Left ventricle myocardium inferior (tissue), 1 donor: ENCODE data around the gene SIRT1. TPM values are rescaled to one million over a fixed set of nuclear protein-coding genes. Genes with fewer than 3 reads are reported as not detected.
"Not testable (repeated sequence)": the region's sequence is repeated elsewhere in the genome, so short reads cannot be mapped to it uniquely, and the experiment has no call there.

Experiments used
- DNase-seq: peaks from one replicate; pipeline ENCODE4 v3.0.0-alpha.2; 2020
- H3K27ac ChIP-seq: fragments of 200-600 bp; replicated peaks from 2 replicates; pipeline ENCODE4 v1.8.0; 2021
- H3K27me3 ChIP-seq: fragments of 200-600 bp; 2 replicates; pipeline ENCODE4 v1.8.0; 2021; ENCODE audit warnings: low read depth
- H3K36me3 ChIP-seq: fragments of 200-600 bp; 2 replicates; pipeline ENCODE4 v1.8.0; 2021
- H3K4me1 ChIP-seq: fragments of 200-600 bp; 2 replicates; pipeline ENCODE4 v1.8.0; 2021
- H3K4me3 ChIP-seq: fragments of 200-600 bp; 2 replicates; pipeline ENCODE4 v1.8.0; 2021; ENCODE audit warnings: mild to moderate bottlenecking, moderate library complexity
- H3K9me3 ChIP-seq: fragments of 200-600 bp; replicated peaks from 2 replicates; pipeline ENCODE4 v1.8.0; 2021
- intact Hi-C: fragments of 100-400 bp; cut with micrococcal nuclease; formaldehyde crosslinking; loops from one replicate; pipeline ENCODE4 v1.11.0; 2022
- total RNA-seq: library from RNA; stranded (reverse); fragmentation: NEBNext Ultra II Directional; extraction: Animal tissue kit (Norgen Biotek cat#: 25700); gene quantifications from one replicate; pipeline ENCODE4 v1.2.1, GENCODE V29; 2021
- TF ChIP-seq, protein P1 (sequence below): fragments of 200-600 bp; IDR thresholded peaks from 2 replicates; pipeline ENCODE4 v1.8.0; 2021; ENCODE audit warnings: antibody characterized with exemption, mild to moderate bottlenecking, borderline replicate concordance
- donor health status: DM: no; HTN: yes; CAD: no; lungs with severe emphysema.

The SIRT1 gene
- total RNA-seq, 1 donor from 2014 or later: 10.6 TPM

DNA sequence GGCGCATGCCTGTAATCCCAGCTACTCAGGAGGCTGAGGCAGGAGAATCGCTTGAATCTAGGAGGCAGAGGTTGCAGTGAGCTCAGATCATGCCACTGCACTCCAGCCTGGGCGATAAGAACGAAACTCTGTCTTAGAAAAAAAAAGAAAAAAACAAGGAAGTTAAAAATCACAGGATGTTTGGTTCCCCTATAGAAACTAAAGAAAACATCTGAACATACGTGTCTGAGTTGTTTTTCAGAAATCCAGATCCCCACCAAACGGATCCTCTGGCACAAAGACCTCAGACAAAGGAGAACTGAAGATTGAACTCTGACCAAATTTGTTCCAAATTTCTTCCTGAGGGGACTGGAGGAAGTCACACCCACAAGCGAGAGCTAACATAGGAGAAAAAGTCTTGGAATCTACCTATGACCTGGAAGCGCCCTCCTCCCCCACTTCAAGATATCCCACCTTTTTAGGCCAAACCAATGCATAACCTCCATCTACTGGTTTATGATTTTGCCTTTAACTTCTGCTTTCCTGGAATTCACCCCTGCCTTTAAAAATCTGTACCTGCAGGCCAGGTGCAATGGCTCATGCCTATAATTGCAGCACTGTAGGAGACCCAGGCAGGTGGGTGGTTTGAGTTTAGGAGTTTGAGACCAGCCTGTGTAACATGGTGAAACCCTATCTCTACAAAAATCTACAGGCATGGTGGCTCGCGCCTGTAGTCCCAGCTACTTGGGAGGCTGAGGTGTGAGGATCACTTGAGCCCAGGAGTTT, 19.7 kb upstream of the SIRT1 start:
- Histone ChIP-seq H3K27ac (no peak overlapping the region), H3K4me1 (no peaks in the 10 kb centered on the region), H3K36me3 (no peaks in the 10 kb centered on the region), H3K9me3 (no peaks in the 10 kb centered on the region), H3K27me3 (no peaks in the 10 kb centered on the region), H3K4me3 (no peak overlapping the region)
- intact Hi-C loops: no loop called here
- TF ChIP-seq, protein P1, sequence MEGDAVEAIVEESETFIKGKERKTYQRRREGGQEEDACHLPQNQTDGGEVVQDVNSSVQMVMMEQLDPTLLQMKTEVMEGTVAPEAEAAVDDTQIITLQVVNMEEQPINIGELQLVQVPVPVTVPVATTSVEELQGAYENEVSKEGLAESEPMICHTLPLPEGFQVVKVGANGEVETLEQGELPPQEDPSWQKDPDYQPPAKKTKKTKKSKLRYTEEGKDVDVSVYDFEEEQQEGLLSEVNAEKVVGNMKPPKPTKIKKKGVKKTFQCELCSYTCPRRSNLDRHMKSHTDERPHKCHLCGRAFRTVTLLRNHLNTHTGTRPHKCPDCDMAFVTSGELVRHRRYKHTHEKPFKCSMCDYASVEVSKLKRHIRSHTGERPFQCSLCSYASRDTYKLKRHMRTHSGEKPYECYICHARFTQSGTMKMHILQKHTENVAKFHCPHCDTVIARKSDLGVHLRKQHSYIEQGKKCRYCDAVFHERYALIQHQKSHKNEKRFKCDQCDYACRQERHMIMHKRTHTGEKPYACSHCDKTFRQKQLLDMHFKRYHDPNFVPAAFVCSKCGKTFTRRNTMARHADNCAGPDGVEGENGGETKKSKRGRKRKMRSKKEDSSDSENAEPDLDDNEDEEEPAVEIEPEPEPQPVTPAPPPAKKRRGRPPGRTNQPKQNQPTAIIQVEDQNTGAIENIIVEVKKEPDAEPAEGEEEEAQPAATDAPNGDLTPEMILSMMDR: no peak
- no peak for DNase-seq

DNA sequence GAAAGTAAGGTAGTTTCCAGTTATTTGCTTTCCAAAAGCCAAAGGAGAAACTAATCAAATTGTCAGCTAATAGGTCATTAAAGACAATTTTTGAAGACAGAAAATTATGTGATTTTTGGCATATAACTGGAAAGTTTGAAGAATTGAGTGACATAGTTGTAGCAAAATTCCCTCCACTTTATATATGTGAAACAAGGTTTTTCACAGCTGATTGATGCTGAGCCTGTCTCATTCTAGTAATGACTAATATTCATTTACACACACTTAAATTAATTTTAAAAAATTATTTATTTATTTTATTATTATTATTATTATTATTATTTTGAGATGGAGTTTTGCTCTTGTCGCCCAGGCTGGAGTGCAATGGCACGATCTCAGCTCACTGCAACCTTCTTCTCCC, 16.3 kb upstream of the SIRT1 start:
- TF ChIP-seq, protein P1: no peak
- no peak for DNase-seq
- no peaks in the 10 kb centered on the region for H3K9me3 ChIP-seq
- no peaks in the 10 kb centered on the region for H3K27me3 ChIP-seq
- no peaks in the 10 kb centered on the region for H3K36me3 ChIP-seq
- H3K4me1 ChIP-seq: no peaks in the 10 kb centered on the region
- intact Hi-C loops: no loop called here
- no peak overlapping the region for H3K27ac ChIP-seq
- no peak overlapping the region for H3K4me3 ChIP-seq

DNA sequence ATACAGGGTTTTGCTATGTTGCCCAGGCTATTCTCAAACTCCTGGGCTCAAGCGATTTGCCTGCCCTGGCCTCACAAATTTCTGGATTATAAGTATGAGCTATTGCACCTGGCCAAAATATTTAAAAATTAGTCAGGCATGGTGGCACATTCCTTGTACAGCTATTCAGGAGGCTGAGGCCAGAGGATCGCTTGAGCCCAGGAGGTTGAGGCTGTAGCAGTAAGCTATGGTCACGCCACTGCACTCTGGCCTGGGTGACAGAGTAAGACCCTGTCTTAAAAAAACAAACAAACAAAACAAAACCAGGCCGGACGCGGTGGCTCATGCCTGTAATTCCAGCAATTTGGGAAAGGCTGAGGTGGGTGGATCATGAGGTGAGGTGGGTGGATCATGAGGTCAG, 14.5 kb upstream of the SIRT1 start:
- TF ChIP-seq, protein P1: no peak
- no peak overlapping the region for H3K27ac ChIP-seq
- H3K4me3 ChIP-seq: no peak overlapping the region
- no peaks in the 10 kb centered on the region for H3K27me3 ChIP-seq
- no peaks in the 10 kb centered on the region for H3K9me3 ChIP-seq
- DNase-seq: no peak
- no peaks in the 10 kb centered on the region for H3K4me1 ChIP-seq
- H3K36me3 ChIP-seq: no peaks in the 10 kb centered on the region
- intact Hi-C loops: no loop called here

DNA sequence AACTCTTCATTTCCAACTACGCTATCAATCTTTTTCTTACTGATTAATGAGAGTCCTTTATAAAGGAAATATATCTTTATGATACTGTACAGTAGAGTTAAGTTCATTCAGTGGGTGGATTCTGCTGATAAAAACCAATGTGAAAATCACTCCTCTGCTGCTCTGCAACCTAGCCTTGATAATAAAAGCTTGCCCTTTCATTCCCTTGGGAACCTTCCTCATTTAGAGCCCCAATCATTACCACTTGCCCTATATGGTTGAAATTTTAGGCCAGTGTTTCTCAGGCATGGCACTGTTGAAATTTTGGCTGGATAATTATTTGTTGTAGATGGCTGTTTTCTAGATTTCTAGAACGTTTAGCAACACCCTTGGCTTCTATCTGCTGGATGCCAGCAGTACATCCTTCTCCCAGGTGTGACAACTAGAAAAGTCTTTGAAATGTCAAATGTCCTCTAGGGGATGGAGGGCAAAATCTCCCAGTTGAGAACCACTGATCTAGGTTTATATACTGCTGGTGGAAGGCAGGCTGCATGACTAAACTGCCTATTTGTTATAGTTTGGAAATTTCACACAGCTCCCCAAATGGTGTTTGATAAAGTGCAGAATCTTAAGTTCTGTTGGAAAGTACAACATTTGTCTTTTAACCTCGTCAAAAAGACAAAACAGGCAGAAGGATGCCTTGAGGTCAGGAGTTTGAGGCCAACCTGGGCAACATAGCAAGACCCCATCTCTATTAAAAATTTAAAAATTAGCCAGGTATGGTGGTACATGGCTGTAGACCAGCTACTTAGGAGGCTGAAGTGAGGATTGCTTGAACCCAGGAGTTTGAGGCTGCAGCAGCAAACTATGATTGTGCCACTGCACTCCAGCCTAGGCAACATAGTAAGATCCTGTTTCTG, 8.9 kb upstream of the SIRT1 start:
- Histone ChIP-seq H3K27ac (no peak overlapping the region), H3K4me3 (no peak overlapping the region), H3K36me3 (no peaks in the 10 kb centered on the region), H3K27me3 (no peaks in the 10 kb centered on the region), H3K4me1 (no peaks in the 10 kb centered on the region), H3K9me3 (no peaks in the 10 kb centered on the region)
- intact Hi-C loops: no loop called here
- DNase-seq: no peak
- TF ChIP-seq, protein P1: no peak

DNA sequence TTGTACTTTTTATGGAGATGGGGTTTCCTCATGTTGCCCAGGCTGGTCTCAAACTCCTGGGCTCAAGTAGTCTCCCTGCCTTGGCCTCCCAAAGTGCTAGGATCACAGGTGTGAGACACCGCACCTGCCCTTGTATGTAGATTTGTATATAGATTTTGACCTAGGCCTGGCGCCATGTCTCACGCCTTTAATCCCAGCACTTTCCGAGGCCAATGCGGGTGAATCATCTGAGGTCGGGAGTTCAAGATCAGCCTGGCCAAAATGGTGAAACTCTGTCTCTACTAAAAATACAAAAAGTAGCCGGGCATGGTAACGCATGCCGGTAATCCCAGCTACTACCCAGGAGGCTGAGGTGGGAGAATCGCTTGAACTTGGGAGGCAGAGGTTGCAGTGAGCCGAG, 7.0 kb upstream of the SIRT1 start:
- H3K36me3 ChIP-seq, DNase-seq, intact Hi-C loops, H3K27me3 ChIP-seq, H3K4me1 ChIP-seq, H3K4me3 ChIP-seq, H3K27ac ChIP-seq, H3K9me3 ChIP-seq: not testable (repeated sequence)

DNA sequence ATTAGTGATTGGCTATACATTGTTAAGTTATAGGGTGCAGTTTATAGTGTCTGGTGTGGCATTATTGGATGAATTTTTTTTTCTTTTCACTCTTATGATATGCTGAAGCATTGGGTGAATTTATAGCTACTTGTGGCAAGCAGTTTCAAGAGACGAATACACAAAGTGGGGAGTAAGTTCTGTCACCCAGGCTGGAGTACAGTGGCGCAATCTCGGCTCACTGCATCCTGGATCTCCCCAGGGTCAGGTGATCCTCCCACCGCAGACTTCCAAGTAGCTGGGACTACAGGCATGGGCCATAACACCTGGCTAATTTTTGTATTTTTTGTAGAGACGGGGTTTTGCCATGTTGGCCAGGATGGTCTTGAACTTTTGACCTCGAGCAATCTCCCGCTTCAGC, 6.3 kb upstream of the SIRT1 start:
- Histone ChIP-seq H3K9me3 (no peaks in the 10 kb centered on the region), H3K36me3 (no peaks in the 10 kb centered on the region), H3K4me1 (no peaks in the 10 kb centered on the region), H3K27me3 (no peaks in the 10 kb centered on the region), H3K4me3 (no peak overlapping the region), H3K27ac (no peak overlapping the region)
- intact Hi-C loops: no loop called here
- DNase-seq: no peak
- TF ChIP-seq, protein P1: no peak
